Left cardiac atrium (tissue), 4 donors: ENCODE results near the gene FOLR3. TPM values are rescaled to one million over a fixed set of nuclear protein-coding genes. Genes with fewer than 3 reads are reported as not detected.
"Not testable (repeated sequence)": the region's sequence is repeated elsewhere in the genome, so short reads cannot be mapped to it uniquely, and the experiment has no call there.

Source experiments
- ATAC-seq, 2 donors: fragments of 200-7000 bp; cut with Tn5 transposase; one replicate each; pipeline ENCODE4 v1.9.1; 2020; ENCODE audit warnings: mild to moderate bottlenecking in 2 of 2, moderate library complexity in 2 of 2
- DNase-seq: peaks from one replicate; pipeline ENCODE4 v3.0.0-alpha.2; 2020
- intact Hi-C, 2 donors: fragments of 100-400 bp; cut with DNase I; formaldehyde crosslinking; loops; one replicate each; pipeline versions ENCODE4 v1.14.1 to v1.15.1; 2022 to 2023
- long read RNA-seq: library from polyadenylated mRNA; unstranded; transcript quantifications from one replicate; pipeline ENCODE4 v2.0.0, GENCODE V29; 2021
- total RNA-seq, 2 donors: library from RNA; stranded (reverse); fragmentation: NEBNext Ultra II Directional; extraction: Animal tissue kit (Norgen Biotek cat#: 25700); gene quantifications; one replicate each; pipeline ENCODE4 v1.2.1, GENCODE V29; 2021
- donor health status: DM: no; HTN: yes; CAD: no.
- donor health status: DM: no; HTN: yes; CAD: no; lungs with severe emphysema.
- donor health status: DM: yes; HTN: yes; CAD: no.
- donor health status: Dilated cardiomyopathy.

Gene FOLR3
- 1 to 10 TPM; 2.2 to 3.5 TPM for total RNA-seq
- long read RNA-seq = 0 reads

- ATAC-seq = peak in 1 of 2 donors; percentile 31
- DNase-seq, intact Hi-C loops: not testable (repeated sequence)
Measured at GRCh38 chr11:72135473-72135872, at the start of gene FOLR3. Gene FOLR3, plus strand, starts transcription at chr11:72135725. Its CDS starts 228 bp downstream, at chr11:72135953.

- intact Hi-C loops = loop anchor here in 1 of 2 donors (5.0 kb wide), 1 partner anchor 61 kb away; no protein-coding TSS in a partner anchor
- ATAC-seq (no peak), DNase-seq (no peak)
Measured at GRCh38 chr11:72088076-72088808, 47.3 kb upstream of the FOLR3 start.

- DNase-seq (peak; percentile 72), ATAC-seq (peak; percentile 90 to 96)
- intact Hi-C loops = loop anchor here in 1 of 2 donors (1.0 kb wide), 1 partner anchor 66 kb away; no protein-coding TSS in a partner anchor
Measured at GRCh38 chr11:72091292-72091691, 44.2 kb upstream of the FOLR3 start.

GRCh38 chr11:72098741-72099140, 36.8 kb upstream of the FOLR3 start:
- intact Hi-C loops = no loop called here
- no peak for DNase-seq
- no peak for ATAC-seq

GRCh38 chr11:72100009-72100408, 35.5 kb upstream of the FOLR3 start:
- intact Hi-C loops = no loop called here
- no peak for DNase-seq
- no peak for ATAC-seq

- ATAC-seq (no peak), DNase-seq (no peak)
- intact Hi-C loops = no loop called here
Measured at GRCh38 chr11:72100462-72100861, 35.1 kb upstream of the FOLR3 start.

- ATAC-seq (no peak), DNase-seq (no peak)
- intact Hi-C loops = loop anchor here in 1 of 2 donors (2.0 kb wide), 1 partner anchor 61 kb away; no protein-coding TSS in a partner anchor
Measured at GRCh38 chr11:72102162-72102561, 33.4 kb upstream of the FOLR3 start.

GRCh38 chr11:72102631-72102945, 32.9 kb upstream of the FOLR3 start:
- ATAC-seq = peak in 1 of 2 donors; percentile 0
- DNase-seq = no peak
- intact Hi-C loops = loop anchor here in 1 of 2 donors (2.0 kb wide), 1 partner anchor 62 kb away; no protein-coding TSS in a partner anchor

GRCh38 chr11:72102946-72103753, 32.4 kb upstream of the FOLR3 start, which contains the start of gene LAMTOR1:
Gene LAMTOR1, minus strand, starts transcription at chr11:72103297. Its CDS starts 73 bp downstream, at chr11:72103224.
- peak; percentile 100 for DNase-seq
- ATAC-seq = peak; percentile 99 to 100
- intact Hi-C loops = loop anchor here in 1 of 2 donors (2.0 kb wide), 1 partner anchor 62 kb away; no protein-coding TSS in a partner anchor

GRCh38 chr11:72103754-72104167, 31.8 kb upstream of the FOLR3 start:
- intact Hi-C loops = loop anchor here in 1 of 2 donors (2.0 kb wide), 1 partner anchor 63 kb away; no protein-coding TSS in a partner anchor
- no peak for DNase-seq
- no peak for ATAC-seq

- ATAC-seq = no peak
- no peak for DNase-seq
- intact Hi-C loops = no loop called here
Measured at GRCh38 chr11:72105888-72106287, 29.6 kb upstream of the FOLR3 start, which contains the start of gene TOMT. Gene TOMT, plus strand, starts transcription at chr11:72105924. Its CDS starts 28 bp downstream, at chr11:72105952.

- DNase-seq (no peak), ATAC-seq (no peak)
- intact Hi-C loops = no loop called here
Measured at GRCh38 chr11:72111300-72112142, 24.0 kb upstream of the FOLR3 start.

GRCh38 chr11:72112143-72112977, 23.2 kb upstream of the FOLR3 start, which contains the start of gene ANAPC15:
Gene ANAPC15, minus strand, starts transcription at chr11:72112695. Its CDS starts 1,419 bp downstream, at chr11:72111276.
- intact Hi-C loops = no loop called here
- DNase-seq = peak; percentile 99
- ATAC-seq = peak; percentile 94 to 96

- intact Hi-C loops = no loop called here
- no peak for ATAC-seq
Measured at GRCh38 chr11:72112978-72113808, 22.3 kb upstream of the FOLR3 start.

GRCh38 chr11:72114570-72114969, 21.0 kb upstream of the FOLR3 start:
- no peak for DNase-seq
- intact Hi-C loops = no loop called here
- no peak for ATAC-seq

More at GRCh38 chr11:72112978-72113808, 22.3 kb upstream of the FOLR3 start:
- DNase-seq = no peak

- intact Hi-C loops = no loop called here
- ATAC-seq = no peak
- no peak for DNase-seq
Measured at GRCh38 chr11:72116019-72116755, 19.3 kb upstream of the FOLR3 start.
